Measurements from ENCODE around the gene CBLB.

The CBLB gene

GRCh38 chr3:105801397-105801796, 67.4 kb downstream of the CBLB start:
- no peak overlapping the region for H3K27ac ChIP-seq
- TF ChIP-seq CTCF (conservative IDR thresholded peaks at IDR 0.05) = no peak
- no peak for TF ChIP-seq ZFX (IDR thresholded peaks at IDR 0.05)

- H3K27ac ChIP-seq = no peak overlapping the region
- TF ChIP-seq ZFX (IDR thresholded peaks at IDR 0.05) = no peak
- TF ChIP-seq CTCF (conservative IDR thresholded peaks at IDR 0.05) = no peak
Observed at GRCh38 chr3:105800320-105800719, 68.5 kb downstream of the CBLB start.

GRCh38 chr3:105799286-105799685, 69.5 kb downstream of the CBLB start:
- no peak overlapping the region for H3K27ac ChIP-seq

GRCh38 chr3:105798381-105798934, 70.4 kb downstream of the CBLB start:
- TF ChIP-seq ZFX (IDR thresholded peaks at IDR 0.05) = no peak
- no peak for TF ChIP-seq CTCF (conservative IDR thresholded peaks at IDR 0.05)
- no peak overlapping the region for H3K27ac ChIP-seq

More at GRCh38 chr3:105799286-105799685, 69.5 kb downstream of the CBLB start:
- no peak for TF ChIP-seq CTCF (conservative IDR thresholded peaks at IDR 0.05)
- TF ChIP-seq ZFX (IDR thresholded peaks at IDR 0.05) = no peak

- H3K27ac ChIP-seq = no peak overlapping the region
- TF ChIP-seq ZFX (IDR thresholded peaks at IDR 0.05) (no peak), CTCF (conservative IDR thresholded peaks at IDR 0.05) (no peak)
Observed at GRCh38 chr3:105793040-105793439, 75.8 kb downstream of the CBLB start.

GRCh38 chr3:105791919-105792786, 76.7 kb downstream of the CBLB start:
- no peak overlapping the region for H3K27ac ChIP-seq
- TF ChIP-seq ZFX (IDR thresholded peaks at IDR 0.05) = no peak
- no peak for TF ChIP-seq CTCF (conservative IDR thresholded peaks at IDR 0.05)

GRCh38 chr3:105791131-105791530, 77.7 kb downstream of the CBLB start:
- TF ChIP-seq CTCF (conservative IDR thresholded peaks at IDR 0.05) (no peak), ZFX (IDR thresholded peaks at IDR 0.05) (no peak)
- no peak overlapping the region for H3K27ac ChIP-seq

Data from C4-2B (cell line).